Vagina (tissue), 2 donors: ENCODE measurements around the gene SLC2A6.

ENCODE experiments used
- CTCF ChIP-seq, 3 experiments: fragments of 450-650 bp in 2 of 3; fragments of 200-600 bp in 1 of 3; sonication (generic) in 1 of 3; IDR thresholded peaks; one replicate each; pipeline ENCODE4 v1.5.1; 2017 to 2019; ENCODE audit warnings: antibody characterized with exemption in 3 of 3, mild to moderate bottlenecking in 2 of 3, moderate library complexity in 2 of 3
- POLR2A ChIP-seq, 2 donors: fragments of 450-650 bp; IDR thresholded peaks; one replicate each; pipeline ENCODE4 v1.6.1; 2017; ENCODE audit warnings: antibody characterized with exemption in 2 of 2, mild to moderate bottlenecking in 2 of 2, moderate library complexity in 2 of 2
- POLR2AphosphoS5 ChIP-seq, 2 donors: sonication (generic); formaldehyde crosslinking; IDR thresholded peaks; one replicate each; pipeline ENCODE4 v1.9.0; 2017; ENCODE audit warnings: antibody characterized with exemption in 2 of 2, mild to moderate bottlenecking in 2 of 2, low read depth in 1 of 2; ENCODE audit not compliant: insufficient read depth in 1 of 2

DNA sequence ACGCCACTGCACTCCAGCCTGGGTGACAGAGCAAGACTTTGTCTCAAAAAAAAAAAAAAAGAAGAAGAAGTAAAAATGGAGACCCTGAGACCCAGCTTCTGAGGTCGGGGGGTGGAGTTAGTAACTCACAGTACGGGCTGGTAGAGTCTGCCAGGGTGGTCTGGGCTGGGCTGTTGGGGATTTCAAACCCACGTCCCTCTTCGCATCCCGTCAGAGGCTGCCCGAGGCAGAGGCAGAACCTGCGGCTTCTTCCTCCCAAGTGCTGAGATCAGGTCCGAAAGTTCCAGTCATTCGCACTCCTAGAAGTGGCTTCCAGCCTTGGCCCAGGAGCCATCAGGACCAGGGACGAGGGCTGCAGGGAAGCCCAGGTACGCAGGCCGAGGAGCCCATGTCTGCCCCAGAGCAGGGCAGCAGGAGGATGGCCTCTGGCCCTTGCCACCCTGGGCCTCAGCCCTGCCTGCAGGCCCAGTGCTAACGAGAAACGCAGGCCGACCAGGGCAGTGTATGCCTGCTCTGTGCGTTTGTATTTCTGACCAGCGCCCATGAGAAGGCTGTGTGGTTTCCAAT, 9.9 kb upstream of the SLC2A6 start:
- TF ChIP-seq POLR2AphosphoS5 (IDR thresholded peaks at IDR 0.05; ENCODE audit: insufficient read depth in 1 of 2, low read depth in 1 of 2) (no peak), CTCF (IDR thresholded peaks at IDR 0.05) (no peak), POLR2A (IDR thresholded peaks at IDR 0.05) (no peak)
